KOPT-K1 (cell line): Measurements from ENCODE around the gene ASPSCR1.

ENCODE experiments used
- H3K27ac ChIP-seq: fragments of 200-600 bp; sonication (generic); 2 replicates; pipeline ENCODE4 v1.5.1; 2016; ENCODE audit warnings: antibody characterized with exemption, mild to moderate bottlenecking, low read depth, low read length; ENCODE audit not compliant: poor library complexity, severe bottlenecking
- H3K36me3 ChIP-seq: fragments of 200-600 bp; sonication (generic); 2 replicates; pipeline ENCODE4 v1.5.1; 2017; ENCODE audit warnings: antibody characterized with exemption, mild to moderate bottlenecking, low read length, moderate library complexity; ENCODE audit not compliant: insufficient read depth
- H3K9me3 ChIP-seq: fragments of 200-600 bp; sonication (generic); 2 replicates; pipeline ENCODE4 v1.5.1; 2017; ENCODE audit warnings: antibody characterized with exemption, low read length, mild to moderate bottlenecking; ENCODE audit not compliant: insufficient read depth, poor library complexity, severe bottlenecking

ASPSCR1 gene

GRCh38 chr17:82024859-82025258 lies 47.4 kb downstream of the ASPSCR1 start:
- no peaks in the 10 kb centered on the region for H3K9me3 ChIP-seq
- no peak overlapping the region for H3K27ac ChIP-seq
- peaks cover 30% of the 10 kb centered on the region; the same call in 1 of the 2 replicates for H3K36me3 ChIP-seq

GRCh38 chr17:82025401-82026107 lies 48.1 kb downstream of the ASPSCR1 start:
- H3K27ac ChIP-seq: no peak overlapping the region
- peaks cover 34% of the 10 kb centered on the region; the same call in 1 of the 2 replicates for H3K36me3 ChIP-seq

GRCh38 chr17:82028246-82028645 lies 50.8 kb downstream of the ASPSCR1 start:
- Histone ChIP-seq H3K9me3 (no peaks in the 10 kb centered on the region), H3K36me3 (peaks cover 34% of the 10 kb centered on the region; the same call in 1 of the 2 replicates), H3K27ac (no peak overlapping the region)

More at GRCh38 chr17:82025401-82026107, 48.1 kb downstream of the ASPSCR1 start:
- no peaks in the 10 kb centered on the region for H3K9me3 ChIP-seq

GRCh38 chr17:82028966-82029365 lies 51.5 kb downstream of the ASPSCR1 start:
- Histone ChIP-seq H3K36me3 (peaks cover 34% of the 10 kb centered on the region; the same call in 1 of the 2 replicates), H3K9me3 (no peaks in the 10 kb centered on the region), H3K27ac (no peak overlapping the region)

- Histone ChIP-seq H3K9me3 (no peaks in the 10 kb centered on the region), H3K36me3 (peaks cover 34% of the 10 kb centered on the region; the same call in 1 of the 2 replicates), H3K27ac (no peak overlapping the region)
Measured at GRCh38 chr17:82029391-82029790, 52.0 kb downstream of the ASPSCR1 start.

GRCh38 chr17:82029990-82030469 lies 52.6 kb downstream of the ASPSCR1 start:
- H3K36me3 ChIP-seq: peaks cover 34% of the 10 kb centered on the region; the same call in 1 of the 2 replicates

GRCh38 chr17:82030470-82031302 lies 53.3 kb downstream of the ASPSCR1 start:
- peaks cover 34% of the 10 kb centered on the region; the same call in 1 of the 2 replicates for H3K36me3 ChIP-seq
- H3K9me3 ChIP-seq: no peaks in the 10 kb centered on the region
- H3K27ac ChIP-seq: peak overlapping the region; percentile 34

More at GRCh38 chr17:82029990-82030469, 52.6 kb downstream of the ASPSCR1 start:
- Histone ChIP-seq H3K9me3 (no peaks in the 10 kb centered on the region), H3K27ac (no peak overlapping the region)

- Histone ChIP-seq H3K36me3 (peaks cover 34% of the 10 kb centered on the region; the same call in 1 of the 2 replicates), H3K27ac (peak within 1 kb of the TSS; percentile 34), H3K9me3 (no peaks in the 10 kb centered on the region)
Measured at GRCh38 chr17:82031303-82031884, 54.0 kb downstream of the ASPSCR1 start, which contains the start of gene RAC3. Gene RAC3 (plus strand): TSS chr17:82031678. CDS start chr17:82031762, 84 bp downstream.

GRCh38 chr17:82031885-82032627 lies 54.6 kb downstream of the ASPSCR1 start:
- H3K36me3 ChIP-seq: peaks cover 31% of the 10 kb centered on the region; the same call in 1 of the 2 replicates
- no peaks in the 10 kb centered on the region for H3K9me3 ChIP-seq
- no peak overlapping the region for H3K27ac ChIP-seq

- peaks cover 17% of the 10 kb centered on the region; the same call in 1 of the 2 replicates for H3K36me3 ChIP-seq
- H3K27ac ChIP-seq: no peak overlapping the region
- H3K9me3 ChIP-seq: no peaks in the 10 kb centered on the region
Measured at GRCh38 chr17:82033359-82034085, 56.1 kb downstream of the ASPSCR1 start.

GRCh38 chr17:82034371-82035011 lies 57.1 kb downstream of the ASPSCR1 start:
- no peak overlapping the region for H3K27ac ChIP-seq
- H3K9me3 ChIP-seq: no peaks in the 10 kb centered on the region
- H3K36me3 ChIP-seq: peaks cover 8% of the 10 kb centered on the region; the same call in 1 of the 2 replicates

GRCh38 chr17:82035488-82035887 lies 58.1 kb downstream of the ASPSCR1 start:
- Histone ChIP-seq H3K9me3 (no peaks in the 10 kb centered on the region), H3K27ac (no peak overlapping the region), H3K36me3 (no peaks in the 10 kb centered on the region; the same call in 1 of the 2 replicates)

- no peaks in the 10 kb centered on the region; the same call in 1 of the 2 replicates for H3K36me3 ChIP-seq
- no peak overlapping the region for H3K27ac ChIP-seq
- no peaks in the 10 kb centered on the region for H3K9me3 ChIP-seq
Measured at GRCh38 chr17:82035956-82036633, 58.7 kb downstream of the ASPSCR1 start.
